ENCODE data around the gene COL13A1. TPM values are rescaled to one million over a fixed set of nuclear protein-coding genes. Genes with fewer than 3 reads are reported as not detected.

COL13A1 gene
- total and polyA plus RNA-seq, 8 donors = 2.1 to 68.5 (median 52.4) TPM

DNA sequence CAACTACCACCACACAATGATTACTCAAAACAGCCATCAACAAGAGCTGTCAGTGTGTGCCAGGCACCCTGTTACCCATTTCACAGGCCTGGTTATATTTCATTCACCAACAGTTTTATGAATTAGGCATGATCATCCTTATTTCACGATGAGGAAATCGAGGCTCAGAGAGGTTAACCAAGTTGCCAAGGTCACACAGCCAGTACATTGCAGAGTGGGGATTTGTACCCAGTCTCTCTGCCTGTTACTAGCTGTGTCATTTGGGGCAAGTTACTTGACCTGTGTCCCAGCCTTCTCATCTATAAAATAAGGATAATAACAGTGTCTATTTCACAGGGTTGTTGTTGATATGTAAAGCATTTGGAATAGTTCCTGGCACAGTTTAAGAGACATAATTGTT, 97.2 kb downstream of the COL13A1 start:
- no peak overlapping the region for H3K4me3 ChIP-seq
- TF ChIP-seq, protein P1, sequence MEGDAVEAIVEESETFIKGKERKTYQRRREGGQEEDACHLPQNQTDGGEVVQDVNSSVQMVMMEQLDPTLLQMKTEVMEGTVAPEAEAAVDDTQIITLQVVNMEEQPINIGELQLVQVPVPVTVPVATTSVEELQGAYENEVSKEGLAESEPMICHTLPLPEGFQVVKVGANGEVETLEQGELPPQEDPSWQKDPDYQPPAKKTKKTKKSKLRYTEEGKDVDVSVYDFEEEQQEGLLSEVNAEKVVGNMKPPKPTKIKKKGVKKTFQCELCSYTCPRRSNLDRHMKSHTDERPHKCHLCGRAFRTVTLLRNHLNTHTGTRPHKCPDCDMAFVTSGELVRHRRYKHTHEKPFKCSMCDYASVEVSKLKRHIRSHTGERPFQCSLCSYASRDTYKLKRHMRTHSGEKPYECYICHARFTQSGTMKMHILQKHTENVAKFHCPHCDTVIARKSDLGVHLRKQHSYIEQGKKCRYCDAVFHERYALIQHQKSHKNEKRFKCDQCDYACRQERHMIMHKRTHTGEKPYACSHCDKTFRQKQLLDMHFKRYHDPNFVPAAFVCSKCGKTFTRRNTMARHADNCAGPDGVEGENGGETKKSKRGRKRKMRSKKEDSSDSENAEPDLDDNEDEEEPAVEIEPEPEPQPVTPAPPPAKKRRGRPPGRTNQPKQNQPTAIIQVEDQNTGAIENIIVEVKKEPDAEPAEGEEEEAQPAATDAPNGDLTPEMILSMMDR (IDR thresholded peaks at IDR 0.05) = no peak
- intact Hi-C loops (cut with DNase I) = no loop called here
- DNase-seq (no peak), ATAC-seq (no peak)
- no peaks in the 10 kb centered on the region for H3K36me3 ChIP-seq
- H3K27ac ChIP-seq = no peak overlapping the region
- H3K9me3 ChIP-seq = no peaks in the 10 kb centered on the region
- no peaks in the 10 kb centered on the region for H3K27me3 ChIP-seq
- peaks cover 0 to 3% of the 10 kb centered on the region in 2 donors for H3K4me1 ChIP-seq

DNA sequence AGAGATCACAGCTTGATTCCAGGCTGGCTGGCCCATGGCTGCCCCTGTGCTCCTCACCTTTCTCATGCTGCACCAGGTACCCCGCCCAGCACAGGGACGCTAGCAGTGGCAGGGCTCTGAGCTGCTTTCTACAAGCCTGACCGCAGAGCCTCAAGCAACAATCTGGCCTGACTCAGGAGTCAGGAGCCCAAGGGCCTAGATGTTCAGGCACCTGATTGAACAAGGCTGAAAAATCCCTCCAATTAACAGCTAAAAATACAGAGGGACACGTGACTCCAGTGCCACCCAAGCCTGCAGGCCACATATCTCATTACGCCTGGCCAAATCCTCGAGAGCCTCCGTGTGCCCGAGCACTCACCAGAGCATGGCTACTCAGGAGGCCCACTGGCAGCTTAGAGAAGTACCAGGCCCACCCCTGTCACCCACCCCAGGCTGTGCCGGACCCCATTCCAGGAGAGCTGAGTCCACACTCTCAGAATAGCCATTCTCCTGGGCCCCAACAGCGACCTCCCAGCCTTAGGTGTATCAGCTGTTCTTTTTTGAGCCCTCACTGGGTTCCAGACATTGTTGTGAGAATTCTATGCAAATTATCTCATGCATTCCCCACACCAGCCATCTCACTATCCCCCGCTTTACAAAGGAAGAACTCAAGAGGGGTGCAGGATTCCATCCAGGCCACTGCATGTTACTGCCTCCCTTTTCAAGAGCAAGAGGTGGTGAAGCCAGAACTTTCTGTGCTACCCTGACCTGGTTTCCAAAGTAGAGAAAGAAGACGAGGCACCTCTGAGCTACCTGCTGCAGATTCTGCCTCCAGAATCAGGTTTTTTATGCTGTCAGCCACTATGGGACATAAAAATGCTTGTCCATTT, 98.3 kb downstream of the COL13A1 start:
- ATAC-seq (no peak), DNase-seq (no peak)
- H3K4me3 ChIP-seq = no peak overlapping the region
- no peak overlapping the region for H3K27ac ChIP-seq
- H3K4me1 ChIP-seq = peaks cover 0 to 3% of the 10 kb centered on the region in 2 donors
- no peaks in the 10 kb centered on the region for H3K9me3 ChIP-seq
- TF ChIP-seq, protein P1 (IDR thresholded peaks at IDR 0.05) = no peak
- H3K27me3 ChIP-seq = no peaks in the 10 kb centered on the region
- intact Hi-C loops (cut with DNase I) = no loop called here
- no peaks in the 10 kb centered on the region for H3K36me3 ChIP-seq

- no peaks in the 10 kb centered on the region for H3K9me3 ChIP-seq
- peaks cover 0 to 3% of the 10 kb centered on the region in 2 donors for H3K4me1 ChIP-seq
- no peak for ATAC-seq
- no peak for DNase-seq
- H3K27ac ChIP-seq = no peak overlapping the region
- H3K27me3 ChIP-seq = no peaks in the 10 kb centered on the region
- TF ChIP-seq, protein P1 (IDR thresholded peaks at IDR 0.05) = no peak
- no peak overlapping the region for H3K4me3 ChIP-seq
- intact Hi-C loops (cut with DNase I) = no loop called here
- H3K36me3 ChIP-seq = no peaks in the 10 kb centered on the region
Observed at GRCh38 chr10:69901022-69901421, 99.3 kb downstream of the COL13A1 start.

DNA sequence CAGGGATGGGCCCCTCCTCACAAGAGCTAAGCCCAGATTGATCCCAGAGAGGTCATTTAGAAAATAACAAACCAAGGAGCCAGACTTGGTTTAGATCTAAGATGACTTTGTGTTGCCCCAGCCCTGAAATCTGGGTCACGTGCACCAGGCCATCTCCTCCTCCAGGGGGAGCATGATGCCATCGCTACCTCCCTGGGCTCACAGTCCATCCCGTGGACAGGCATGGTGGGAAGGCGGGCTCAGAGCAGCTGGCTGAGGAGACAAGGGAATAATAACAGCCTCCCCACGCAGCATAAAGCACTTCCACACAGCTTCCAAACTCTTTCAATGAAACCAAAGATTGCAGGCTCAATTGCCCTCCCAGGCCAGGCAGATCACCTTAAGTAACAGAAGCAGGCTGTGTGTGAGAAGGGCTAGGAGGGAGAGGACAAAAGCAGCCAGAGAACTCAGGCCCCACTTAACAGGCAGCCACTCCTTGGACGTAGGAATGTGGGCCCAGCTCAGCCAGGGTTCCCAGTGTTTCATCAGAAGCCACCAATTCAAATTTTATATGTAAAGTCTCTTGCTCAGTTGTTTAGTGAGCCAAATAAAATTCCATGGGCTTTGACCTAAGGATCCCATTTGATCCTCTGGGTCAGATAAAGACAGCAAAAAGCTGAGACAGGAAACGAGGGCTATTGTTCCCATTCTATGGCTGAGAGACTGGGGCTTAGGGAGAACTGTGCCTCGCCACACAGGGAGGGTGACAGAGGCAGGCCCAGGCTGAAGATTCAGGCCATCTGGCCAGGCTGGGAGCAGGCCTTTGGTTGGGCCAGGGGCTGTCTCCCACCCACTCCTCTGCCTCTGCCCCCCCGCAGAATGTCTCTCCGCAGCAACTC, 100.2 kb downstream of the COL13A1 start:
- DNase-seq (peak in 1 of 4 donors; percentile 53), ATAC-seq (peak; percentile 88)
- H3K27me3 ChIP-seq = no peaks in the 10 kb centered on the region
- H3K4me3 ChIP-seq = no peak overlapping the region
- H3K27ac ChIP-seq = no peak overlapping the region
- no peaks in the 10 kb centered on the region for H3K9me3 ChIP-seq
- TF ChIP-seq, protein P1 (IDR thresholded peaks at IDR 0.05) = peak in 1 of 2 donors; percentile 25
- peaks cover 0 to 3% of the 10 kb centered on the region in 2 donors for H3K4me1 ChIP-seq
- intact Hi-C loops (cut with DNase I) = no loop called here
- no peaks in the 10 kb centered on the region for H3K36me3 ChIP-seq

Data from left lung (tissue), 10 donors.